ENCODE results near the gene STH.

DNA sequence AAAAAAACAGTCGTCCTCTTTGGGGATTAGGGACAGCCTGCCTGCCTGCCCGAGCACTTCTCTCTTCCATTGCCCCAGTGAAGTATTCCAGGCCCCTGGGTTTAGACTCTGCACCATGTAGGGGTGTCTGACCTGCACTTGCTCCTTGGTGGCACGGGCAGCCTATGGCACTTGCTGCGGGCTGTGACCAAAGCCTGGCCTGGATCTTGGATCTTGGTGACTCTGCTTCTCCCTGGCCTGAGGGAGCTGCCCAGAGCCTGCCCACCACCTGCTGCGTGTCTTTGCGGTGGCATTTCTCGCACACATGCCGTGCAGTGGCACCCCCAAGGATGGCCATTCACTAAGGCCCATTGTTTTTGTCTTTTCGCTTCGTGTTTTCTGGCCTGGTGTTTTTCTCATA is 6.1 kb upstream of the STH start:
- TF ChIP-seq, protein P1, sequence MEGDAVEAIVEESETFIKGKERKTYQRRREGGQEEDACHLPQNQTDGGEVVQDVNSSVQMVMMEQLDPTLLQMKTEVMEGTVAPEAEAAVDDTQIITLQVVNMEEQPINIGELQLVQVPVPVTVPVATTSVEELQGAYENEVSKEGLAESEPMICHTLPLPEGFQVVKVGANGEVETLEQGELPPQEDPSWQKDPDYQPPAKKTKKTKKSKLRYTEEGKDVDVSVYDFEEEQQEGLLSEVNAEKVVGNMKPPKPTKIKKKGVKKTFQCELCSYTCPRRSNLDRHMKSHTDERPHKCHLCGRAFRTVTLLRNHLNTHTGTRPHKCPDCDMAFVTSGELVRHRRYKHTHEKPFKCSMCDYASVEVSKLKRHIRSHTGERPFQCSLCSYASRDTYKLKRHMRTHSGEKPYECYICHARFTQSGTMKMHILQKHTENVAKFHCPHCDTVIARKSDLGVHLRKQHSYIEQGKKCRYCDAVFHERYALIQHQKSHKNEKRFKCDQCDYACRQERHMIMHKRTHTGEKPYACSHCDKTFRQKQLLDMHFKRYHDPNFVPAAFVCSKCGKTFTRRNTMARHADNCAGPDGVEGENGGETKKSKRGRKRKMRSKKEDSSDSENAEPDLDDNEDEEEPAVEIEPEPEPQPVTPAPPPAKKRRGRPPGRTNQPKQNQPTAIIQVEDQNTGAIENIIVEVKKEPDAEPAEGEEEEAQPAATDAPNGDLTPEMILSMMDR (IDR thresholded peaks at IDR 0.05 in 8 of 11, conservative IDR thresholded peaks at IDR 0.05 in 3 of 11), result no peak
- TF ChIP-seq POLR2A (IDR thresholded peaks at IDR 0.05) (no peak), POLR2AphosphoS5 (IDR thresholded peaks at IDR 0.05) (no peak)
